HG02973 (cell line): Measurements from ENCODE around the gene THBS3.
"Not testable (repeated sequence)": the region's sequence is repeated elsewhere in the genome, so short reads cannot be mapped to it uniquely, and the experiment has no call there.

Source experiments
- ATAC-seq: cut with Tn5 transposase; IDR thresholded peaks from one replicate; pipeline ENCODE4 v1.9.1; 2021; ENCODE audit warnings: moderate library complexity; ENCODE audit not compliant: unreplicated experiment

Gene THBS3

DNA sequence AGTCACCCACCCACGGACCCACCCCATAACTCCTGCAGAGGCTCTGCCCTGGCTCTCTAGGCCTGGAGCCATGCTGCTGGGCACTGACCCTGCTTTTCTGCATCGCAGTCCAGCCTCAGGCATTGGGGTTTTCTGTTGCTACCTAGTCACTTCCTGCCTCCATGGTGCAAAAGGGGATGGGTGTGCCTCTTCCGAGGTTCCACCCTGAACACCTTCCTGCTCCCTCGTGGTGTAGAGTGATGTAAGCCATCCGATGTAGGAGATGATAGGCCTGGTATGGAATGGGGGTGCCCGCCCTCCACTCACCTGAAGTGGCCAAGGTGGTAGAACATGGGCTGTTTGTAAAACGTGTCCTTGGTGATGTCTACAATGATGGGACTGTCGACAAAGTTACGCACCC lies 27.7 kb upstream of the THBS3 start:
- ATAC-seq = not testable (repeated sequence)

DNA sequence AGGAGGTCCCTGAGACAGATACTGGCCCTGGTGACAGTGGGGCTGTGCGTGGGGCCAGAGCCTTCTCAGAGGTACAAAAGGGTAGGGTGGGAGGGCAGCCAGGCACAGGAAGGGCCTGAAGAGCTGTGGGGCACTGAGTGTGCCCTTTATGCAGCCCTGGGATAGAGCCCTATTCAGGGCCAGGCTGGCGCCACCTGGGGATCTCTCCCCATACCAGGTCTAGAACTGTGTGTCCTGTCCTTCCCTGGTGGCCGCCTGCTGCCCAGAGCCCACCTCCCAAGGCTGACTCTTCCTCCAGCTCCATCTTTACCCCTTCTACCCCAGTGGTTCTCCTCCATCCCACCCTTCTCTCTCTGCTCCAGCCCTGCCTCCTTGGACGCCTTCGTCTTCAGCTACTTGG lies 25.8 kb upstream of the THBS3 start:
- not testable (repeated sequence) for ATAC-seq

DNA sequence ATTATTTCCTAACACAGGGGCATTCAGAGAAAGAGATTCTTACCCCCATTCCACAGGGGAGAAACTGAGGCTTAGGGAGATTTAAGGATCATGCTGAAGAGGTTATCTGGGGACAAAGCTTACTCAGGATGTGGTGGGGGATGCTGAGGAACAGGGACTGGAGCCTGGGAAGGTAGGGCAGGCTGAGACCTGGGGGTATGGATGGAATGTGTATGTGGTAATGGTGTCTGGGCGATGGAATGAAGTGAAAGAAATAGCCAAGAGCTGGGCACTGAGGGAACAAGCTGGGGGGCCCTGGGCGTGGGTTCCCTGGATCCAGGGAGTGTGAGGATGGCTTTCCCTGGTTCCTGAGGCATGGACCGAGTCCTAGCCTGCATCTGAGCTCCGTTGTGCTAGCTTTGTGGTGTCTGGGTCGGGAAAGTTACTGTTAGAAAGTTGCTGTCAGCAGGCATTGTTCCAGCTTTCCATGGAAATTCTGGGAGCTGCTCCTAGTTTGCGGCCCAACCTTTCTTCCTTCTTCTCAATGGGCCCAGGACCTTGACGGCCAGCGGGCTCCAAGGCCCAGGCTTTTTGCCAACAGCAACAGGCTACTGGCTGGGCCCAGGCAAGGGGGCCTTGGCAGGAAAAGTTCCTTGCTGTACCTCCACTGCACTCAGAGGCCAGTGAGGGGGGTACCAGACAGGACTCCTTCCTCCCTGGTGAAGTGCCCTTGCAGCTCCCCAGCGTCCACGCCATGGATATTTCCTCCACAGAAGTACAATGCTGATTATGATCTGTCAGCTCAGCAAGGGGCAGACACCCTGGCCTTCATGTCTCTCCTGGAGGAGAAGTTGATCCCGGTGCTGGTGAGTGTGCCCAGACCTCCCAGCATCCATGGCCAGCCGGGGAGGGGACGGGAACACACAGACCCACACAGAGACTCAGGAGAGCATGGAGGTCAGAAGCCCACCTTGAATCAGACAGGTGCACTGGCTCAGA lies 24.6 kb upstream of the THBS3 start:
- not testable (repeated sequence) for ATAC-seq

DNA sequence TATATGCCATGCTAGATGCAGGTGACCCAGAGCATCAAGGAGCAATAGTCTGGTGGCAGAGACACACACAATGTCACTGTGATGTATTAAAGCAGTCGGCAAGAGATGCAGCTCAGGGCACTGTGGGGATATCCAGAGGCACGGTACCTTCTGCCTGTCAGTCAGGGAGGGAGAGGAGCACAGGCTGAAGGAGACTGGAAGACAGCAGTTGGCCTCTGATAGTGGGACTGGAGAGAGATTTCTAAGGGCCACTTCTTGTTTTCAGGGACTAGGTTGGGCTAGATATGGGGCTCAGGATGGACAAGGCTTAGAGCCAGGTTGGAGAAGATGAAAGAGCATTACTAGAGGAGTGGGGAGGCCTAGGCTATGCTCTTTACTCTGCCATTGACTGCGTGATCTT lies 23.6 kb upstream of the THBS3 start:
- ATAC-seq = not testable (repeated sequence)

DNA sequence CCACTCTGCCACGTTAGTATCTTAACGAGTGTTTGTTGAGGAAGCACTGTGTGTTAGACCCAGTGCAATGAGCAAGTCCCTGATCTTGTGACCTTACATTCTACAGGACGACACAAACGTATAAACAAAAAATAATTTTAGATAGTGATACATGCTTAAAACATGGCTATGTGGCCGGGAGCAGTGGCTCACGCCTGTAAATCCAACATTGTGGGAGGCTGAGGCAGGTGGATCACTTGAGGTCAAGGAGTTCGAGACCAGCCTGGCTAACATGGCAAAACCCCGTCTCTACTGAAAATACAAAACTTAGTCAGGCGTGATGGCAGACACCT lies 20.4 kb upstream of the THBS3 start:
- ATAC-seq = no peak

DNA sequence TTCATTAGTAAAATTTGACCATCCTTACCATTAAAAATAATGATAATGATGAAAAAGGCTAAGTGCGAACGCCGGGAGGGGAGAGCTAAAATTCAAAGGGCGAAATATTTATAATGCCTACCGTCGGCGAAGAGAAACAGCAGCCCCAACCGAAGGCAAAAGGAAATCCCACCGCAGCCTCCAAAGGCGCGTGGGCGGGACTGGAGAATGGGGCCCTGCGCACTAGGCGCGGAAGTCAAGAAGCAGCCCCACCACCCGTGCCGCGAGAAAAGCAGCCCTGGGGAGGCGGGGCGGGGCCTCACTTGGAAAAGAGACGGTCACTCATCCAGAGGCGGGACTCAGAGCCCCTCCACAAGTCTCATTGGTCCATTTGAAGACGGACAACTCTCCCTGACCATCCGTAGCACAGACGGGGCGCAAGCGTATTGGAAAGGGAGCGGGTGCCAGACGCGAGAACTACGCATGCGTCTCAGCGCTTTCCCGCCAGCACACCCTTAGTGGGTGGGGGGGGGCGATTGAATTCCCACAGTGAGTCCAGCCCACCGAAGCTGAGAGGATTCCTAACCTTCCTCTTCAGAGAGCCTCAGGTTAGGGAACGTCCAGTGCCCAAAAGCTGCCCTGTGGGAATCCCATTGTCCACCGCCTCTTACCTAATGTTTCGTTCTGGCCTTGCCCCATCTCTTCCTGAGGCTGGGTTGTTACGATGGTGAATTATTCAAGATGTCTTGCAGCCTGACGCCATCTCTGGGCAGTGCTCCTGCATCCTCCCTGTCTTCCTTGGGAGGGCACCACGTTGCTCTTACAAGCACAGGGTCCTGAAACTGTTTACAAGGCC lies 19.8 kb upstream of the THBS3 start:
- ATAC-seq = peak; percentile 82

DNA sequence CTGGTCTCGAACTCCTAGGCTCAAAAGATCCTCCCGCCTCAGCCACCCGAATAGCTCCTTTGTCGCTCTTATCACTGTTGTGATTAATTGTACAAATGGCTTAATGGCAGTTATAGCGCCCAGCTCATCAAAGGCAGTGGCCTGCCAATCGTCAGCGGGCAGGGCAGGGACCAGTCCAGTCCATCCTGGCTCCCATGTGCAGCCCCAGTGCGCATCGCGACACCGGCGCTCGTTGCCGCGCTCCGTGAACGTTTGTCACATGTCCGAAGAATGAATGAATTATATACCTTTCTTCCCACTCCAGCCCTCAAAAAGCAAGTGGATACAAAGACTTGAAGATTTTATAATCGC lies 19.2 kb upstream of the THBS3 start:
- ATAC-seq = no peak

DNA sequence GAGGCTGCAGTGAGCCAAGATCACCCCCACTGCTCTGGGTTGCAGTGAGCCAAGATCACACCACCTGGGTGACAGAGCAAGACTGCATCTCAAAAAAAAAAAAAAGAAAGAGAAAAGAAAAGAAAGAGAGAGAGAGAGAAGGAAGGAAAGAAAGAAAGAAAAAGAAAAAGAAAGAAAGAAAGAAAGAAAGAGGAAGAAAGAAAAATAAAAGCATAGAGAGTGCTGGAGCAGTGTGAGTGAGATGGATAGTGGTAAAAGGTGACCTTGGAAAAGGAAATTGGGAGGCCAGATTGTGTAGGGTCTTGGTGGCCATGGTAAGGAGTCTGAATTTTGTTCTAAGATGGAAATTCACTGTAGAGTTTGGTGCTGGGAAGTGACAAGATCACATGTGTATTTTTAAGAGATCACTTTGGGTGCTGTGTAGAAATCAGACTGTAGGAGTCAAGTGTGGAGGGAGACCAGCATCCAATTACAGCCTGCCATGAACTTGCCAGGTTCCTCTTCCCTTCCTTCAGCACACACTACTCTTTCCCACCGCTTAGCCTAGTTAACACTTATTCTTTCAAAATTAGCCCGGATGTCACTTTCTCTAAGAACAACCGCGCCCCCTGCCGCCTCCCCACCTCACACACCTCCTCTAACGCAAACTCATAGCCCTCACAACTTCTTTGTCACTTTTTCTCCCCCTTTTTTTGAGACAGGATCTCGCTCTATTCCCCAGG lies 18.7 kb upstream of the THBS3 start:
- no peak for ATAC-seq

DNA sequence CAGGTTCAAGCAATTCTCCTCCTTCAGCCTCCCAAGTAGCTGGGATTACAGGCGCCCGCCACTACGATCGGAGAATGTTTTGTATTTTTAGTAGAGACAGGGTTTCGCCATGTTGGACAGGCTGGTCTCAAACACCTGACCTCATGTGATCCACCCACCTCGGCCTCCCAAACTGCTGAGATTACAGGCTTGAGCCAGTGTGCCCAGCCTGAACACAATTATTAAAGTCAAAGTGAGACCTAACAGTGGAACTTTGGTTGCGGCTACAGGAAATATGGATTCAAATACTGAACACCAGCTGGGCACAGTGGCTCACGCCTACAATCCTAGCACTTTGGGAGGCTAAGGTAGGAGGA lies 17.7 kb upstream of the THBS3 start:
- ATAC-seq = not testable (repeated sequence)

DNA sequence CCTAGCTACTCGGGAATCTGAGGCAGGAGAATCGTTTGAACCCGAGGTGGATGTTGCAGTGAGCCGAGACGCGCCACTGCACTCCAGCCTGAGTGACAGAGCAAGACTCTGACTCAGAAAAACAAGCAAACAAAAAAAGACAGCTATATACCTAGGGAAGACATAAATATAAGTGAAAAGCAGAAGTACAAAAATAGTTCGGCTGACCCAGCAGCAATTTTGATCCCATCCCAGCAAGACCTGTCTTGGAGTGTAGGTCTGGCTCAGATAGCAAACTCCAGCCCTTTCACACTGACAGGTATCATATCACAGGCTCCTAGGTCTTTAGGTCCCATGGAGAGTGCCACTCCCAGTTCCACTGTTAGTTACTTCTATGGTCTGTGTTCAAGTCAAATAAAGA lies 15.3 kb upstream of the THBS3 start:
- no peak for ATAC-seq

DNA sequence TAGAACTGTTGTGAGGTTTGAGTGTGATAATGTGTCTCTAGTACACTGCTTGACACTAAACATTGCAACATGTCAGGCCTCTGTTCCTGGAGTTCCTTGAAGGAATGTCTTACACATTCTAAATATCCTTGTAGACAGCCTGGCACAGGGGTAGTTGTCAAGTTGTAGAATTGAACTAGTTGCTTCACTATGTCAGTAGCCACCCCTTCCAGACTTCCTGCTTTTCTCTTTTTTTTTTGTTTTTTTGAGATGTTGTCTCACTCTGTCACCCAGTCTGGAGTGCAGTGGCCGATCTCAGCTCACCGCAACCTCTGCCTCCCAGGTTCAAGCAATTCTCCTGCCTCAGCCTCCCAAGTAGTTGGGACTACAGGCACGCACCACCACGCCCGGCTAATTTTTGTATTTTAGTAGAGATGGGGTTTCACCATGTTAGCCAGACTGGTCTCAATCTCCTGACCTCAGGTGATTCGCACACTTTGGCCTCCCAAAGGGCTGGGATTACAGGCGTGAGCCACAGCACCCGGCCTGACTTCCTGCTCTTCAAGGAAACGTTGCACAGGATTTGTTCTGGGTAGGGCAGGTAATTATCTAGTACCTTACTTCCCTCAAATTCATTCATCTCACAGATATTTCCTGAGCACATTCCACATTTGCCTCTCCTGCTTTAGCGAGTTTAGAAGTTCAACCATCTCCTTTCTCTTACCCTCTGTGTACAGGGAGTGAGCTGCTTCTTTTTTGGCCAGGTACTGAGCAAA lies 12.7 kb upstream of the THBS3 start:
- not testable (repeated sequence) for ATAC-seq

DNA sequence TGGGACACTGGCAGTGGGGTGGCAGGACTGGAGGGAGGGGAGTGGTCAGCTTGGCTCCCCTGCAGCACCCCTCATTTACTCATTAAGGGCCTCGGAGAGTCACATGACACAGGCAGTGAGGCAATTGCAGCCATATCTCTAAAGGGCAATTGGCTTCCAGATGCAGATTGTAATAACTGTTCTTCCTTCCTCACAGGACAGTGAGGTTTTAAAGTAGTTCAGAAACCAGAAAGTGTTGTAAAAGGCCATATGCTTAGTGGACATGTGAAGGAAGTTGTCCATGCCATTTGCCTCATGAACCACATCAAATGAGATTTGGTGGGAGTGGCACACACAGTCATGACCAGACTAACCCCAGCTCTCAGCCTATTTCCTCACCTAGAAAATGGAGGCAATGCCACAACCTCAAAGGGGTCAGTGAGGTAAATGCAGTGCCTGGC lies 11.9 kb upstream of the THBS3 start:
- ATAC-seq = no peak

DNA sequence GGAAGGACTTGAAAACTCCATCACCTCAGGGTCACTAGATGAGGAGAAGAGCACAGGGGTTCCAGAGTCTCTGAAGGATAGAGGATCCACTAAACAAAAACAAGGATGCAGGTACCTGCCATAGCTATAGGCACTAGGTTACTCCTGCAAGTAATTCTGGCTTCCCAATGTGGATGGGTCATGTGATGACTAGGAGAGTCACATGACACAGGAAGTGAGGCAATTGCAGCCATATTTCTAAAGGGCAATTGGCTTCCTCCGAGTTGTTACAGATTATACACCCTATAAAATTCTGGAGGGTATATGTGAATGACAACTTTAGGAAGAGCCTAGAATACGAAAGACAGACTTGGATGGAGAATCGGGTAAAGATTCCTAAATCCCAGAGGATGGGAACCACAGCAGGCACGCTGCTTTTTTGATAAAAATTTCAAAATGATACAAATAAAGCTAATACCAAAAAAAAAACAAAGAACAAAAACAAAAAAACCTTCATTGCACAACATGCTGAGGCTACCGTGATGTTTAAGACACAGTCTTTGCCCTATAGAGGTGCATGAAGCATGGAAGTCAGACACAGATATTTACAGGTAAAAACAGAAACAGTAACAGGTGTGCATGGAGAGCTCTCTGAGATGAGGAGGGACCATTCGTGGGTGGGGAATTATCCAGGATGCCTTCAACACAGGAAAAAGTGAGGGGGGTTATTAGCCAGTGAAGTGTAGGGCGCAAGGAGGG lies 11.3 kb upstream of the THBS3 start:
- no peak for ATAC-seq

DNA sequence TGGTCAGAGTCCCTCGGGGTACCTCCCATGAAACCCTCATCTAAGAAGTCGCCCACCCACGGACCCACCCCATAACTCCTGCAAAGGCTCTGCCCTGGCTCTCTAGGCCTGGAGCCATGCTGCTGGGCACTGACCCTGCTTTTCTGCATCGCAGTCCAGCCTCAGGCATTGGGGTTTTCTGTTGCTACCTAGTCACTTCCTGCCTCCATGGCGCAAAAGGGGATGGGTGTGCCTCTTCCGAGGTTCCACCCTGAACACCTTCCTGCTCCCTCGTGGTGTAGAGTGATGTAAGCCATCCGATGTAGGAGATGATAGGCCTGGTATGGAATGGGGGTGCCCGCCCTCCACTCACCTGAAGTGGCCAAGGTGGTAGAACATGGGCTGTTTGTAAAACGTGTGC lies 7.0 kb upstream of the THBS3 start:
- not testable (repeated sequence) for ATAC-seq

DNA sequence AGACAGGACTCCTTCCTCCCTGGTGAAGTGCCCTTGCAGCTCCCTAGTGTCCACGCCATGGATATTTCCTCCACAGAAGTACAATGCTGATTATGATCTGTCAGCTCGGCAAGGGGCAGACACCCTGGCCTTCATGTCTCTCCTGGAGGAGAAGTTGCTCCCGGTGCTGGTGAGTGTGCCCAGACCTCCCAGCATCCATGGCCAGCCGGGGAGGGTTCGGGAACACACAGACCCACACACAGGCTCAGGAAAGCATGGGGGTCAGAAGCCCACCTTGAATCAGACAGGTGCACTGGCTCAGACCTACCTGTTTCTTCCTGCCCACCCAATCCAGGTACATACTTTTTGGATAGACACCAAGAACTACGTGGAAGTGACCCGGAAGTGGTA lies 4.3 kb upstream of the THBS3 start:
- ATAC-seq = not testable (repeated sequence)

DNA sequence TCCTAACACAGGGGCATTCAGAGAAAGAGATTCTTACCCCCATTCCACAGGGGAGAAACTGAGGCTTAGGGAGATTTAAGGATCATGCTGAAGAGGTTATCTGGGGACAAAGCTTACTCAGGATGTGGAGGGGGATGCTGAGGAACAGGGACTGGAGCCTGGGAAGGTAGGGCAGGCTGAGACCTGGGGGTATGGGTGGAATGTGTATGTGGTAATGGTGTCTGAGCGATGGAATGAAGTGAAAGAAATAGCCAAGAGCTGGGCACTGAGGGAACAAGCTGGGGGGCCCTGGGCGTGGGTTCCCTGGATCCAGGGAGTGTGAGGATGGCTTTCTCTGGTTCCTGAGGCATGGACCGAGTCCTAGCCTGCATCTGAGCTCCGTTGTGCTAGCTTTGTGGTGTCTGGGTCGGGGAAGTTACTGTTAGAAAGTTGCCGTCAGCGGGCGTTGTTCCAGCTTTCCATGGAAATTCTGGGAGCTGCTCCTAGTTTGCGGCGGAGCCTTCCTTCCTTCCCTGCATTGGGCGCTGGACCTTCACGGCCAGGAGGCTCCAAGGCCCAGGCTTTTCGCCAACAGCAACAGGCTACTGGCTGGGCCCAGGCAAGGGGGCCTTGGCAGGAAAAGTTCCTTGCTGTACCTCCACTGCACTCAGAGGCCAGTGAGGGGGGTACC lies 3.8 kb upstream of the THBS3 start:
- not testable (repeated sequence) for ATAC-seq

DNA sequence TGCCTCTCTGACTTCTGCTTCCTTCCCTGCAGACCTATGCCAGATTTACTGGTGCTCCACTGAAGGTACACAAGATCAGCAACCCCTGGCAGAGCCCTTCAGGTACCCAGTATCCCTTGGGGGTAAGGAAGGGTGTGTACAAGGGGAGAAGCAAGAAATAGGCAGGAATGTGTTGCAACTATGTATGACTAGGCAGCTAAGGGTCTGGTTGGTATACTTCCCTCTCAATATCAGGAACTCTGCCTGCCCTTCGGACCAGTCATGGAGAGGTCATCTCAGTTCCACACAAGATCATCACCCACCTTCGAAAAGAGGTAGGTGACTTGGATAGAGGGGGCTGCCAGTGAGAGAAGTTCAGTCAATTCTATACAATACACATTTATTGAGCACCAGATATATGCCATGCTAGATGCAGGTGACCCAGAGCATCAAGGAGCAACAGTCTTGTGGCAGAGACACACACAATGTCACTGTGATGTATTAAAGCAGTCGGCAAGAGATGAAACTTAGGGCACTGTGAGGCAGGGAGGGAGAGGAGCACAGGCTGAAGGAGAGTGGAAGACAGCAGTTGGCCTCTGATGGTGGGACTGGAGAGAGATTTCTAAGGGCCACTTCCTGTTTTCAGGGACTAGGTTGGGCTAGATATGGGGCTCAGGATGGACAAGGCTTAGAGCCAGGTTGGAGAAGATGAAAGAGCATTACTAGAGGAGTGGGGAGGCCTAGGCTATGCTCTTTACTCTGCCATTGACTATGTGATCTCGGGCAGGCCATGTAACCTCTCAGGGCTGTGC lies 2.8 kb upstream of the THBS3 start:
- no peak for ATAC-seq

DNA sequence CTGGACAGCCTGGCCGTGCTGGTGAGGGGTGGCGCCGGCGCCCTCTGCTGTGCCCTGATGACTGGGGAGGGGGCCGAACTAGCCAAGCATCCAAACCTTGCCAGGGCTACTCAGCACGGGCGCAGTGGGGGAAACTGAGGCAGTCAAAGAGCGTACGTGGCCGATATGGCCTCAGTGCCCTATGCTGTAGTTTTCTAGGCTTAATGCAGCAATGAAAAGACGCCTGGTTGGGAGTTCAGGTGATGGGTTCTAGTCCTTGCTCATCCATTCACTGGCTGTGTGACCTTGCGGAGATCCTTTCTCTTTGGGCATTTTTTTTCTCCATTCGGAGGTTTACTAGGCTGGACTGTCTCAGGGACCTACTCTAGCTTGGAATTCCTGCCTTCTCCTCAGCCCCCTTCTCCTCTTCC lies 1.6 kb upstream of the THBS3 start:
- no peak for ATAC-seq
